ENCODE results near the gene TMEM138.

The TMEM138 gene

DNA sequence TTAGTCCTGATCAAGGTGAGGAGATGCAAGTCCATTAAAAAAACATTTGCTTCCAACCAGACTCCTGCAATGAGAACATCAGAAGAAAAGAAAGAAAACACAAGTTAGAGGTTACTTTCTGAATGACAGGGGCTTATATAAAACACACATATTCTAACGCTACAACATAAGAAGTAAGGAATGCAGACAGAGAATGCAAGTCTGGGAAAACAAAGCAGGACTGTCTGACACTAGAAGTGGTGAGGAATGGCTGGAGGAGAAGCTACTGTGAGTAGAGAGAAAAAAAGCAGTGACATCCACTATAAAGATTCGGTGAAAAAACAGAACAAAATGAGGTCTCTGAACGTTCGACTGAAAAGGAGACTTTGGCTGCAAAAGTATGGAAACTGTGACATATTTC lies 42.5 kb downstream of the TMEM138 start:
- TF ChIP-seq ZFX (IDR thresholded peaks at IDR 0.05), result no peak
- TF ChIP-seq, protein P1, sequence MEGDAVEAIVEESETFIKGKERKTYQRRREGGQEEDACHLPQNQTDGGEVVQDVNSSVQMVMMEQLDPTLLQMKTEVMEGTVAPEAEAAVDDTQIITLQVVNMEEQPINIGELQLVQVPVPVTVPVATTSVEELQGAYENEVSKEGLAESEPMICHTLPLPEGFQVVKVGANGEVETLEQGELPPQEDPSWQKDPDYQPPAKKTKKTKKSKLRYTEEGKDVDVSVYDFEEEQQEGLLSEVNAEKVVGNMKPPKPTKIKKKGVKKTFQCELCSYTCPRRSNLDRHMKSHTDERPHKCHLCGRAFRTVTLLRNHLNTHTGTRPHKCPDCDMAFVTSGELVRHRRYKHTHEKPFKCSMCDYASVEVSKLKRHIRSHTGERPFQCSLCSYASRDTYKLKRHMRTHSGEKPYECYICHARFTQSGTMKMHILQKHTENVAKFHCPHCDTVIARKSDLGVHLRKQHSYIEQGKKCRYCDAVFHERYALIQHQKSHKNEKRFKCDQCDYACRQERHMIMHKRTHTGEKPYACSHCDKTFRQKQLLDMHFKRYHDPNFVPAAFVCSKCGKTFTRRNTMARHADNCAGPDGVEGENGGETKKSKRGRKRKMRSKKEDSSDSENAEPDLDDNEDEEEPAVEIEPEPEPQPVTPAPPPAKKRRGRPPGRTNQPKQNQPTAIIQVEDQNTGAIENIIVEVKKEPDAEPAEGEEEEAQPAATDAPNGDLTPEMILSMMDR (conservative IDR thresholded peaks at IDR 0.05), result no peak
- no peak overlapping the region for H3K27ac ChIP-seq

DNA sequence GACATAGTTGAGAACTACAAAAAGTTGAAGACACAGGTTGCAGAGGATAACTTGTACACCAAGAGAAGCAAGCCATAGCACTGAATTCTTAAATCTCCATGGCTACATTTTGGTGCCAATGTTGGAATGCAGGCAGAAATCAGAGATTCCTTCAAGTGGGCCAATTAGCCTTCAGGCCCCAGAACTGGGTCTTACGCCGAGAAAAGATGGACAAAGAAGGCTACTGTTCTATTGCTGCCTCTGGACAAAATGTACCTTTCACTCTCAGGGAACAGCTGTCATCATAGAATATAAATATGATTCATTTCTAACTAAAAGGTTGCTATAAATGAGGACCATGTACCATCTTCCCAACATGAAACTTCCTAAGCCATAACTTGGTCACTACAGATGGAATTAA lies 43.9 kb downstream of the TMEM138 start:
- H3K27ac ChIP-seq, result no peak overlapping the region
- TF ChIP-seq, protein P1 (conservative IDR thresholded peaks at IDR 0.05), result no peak
- TF ChIP-seq ZFX (IDR thresholded peaks at IDR 0.05), result no peak

DNA sequence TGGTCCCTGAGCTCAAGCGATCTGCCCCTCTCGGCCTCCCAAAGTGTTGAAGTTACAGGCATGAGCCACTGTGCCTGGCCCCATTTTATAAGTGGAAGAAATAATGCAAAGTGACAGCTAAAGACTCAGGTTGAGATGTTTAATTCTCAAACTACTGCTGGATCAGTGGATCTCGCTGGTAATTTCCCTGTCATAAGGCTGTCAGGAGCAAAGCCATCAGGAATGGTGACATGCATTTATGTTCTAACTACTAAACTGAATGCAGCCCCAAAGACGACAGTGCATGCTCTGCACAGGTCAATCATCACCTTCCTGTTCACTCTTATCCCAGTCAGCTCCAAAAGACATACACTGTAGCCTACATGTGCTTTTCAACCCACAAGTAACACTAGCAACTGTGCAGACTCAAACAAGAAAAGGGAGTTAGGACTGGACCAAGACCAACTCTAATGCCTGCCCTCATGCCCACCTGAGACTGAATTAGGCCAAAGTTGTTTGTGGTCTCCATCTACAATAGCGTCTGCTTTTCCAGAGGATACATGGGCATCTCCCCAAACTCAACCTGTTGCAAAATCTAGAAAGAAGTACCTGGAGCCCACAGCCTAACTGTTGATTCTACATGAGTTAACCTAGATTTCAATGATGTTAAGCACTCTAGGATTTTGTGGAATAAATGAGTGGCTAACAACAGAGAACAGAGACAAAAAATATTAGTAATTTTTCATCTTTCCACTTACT lies 45.0 kb downstream of the TMEM138 start:
- H3K27ac ChIP-seq, result no peak overlapping the region
- TF ChIP-seq, protein P1 (conservative IDR thresholded peaks at IDR 0.05), result no peak
- TF ChIP-seq ZFX (IDR thresholded peaks at IDR 0.05), result no peak

DNA sequence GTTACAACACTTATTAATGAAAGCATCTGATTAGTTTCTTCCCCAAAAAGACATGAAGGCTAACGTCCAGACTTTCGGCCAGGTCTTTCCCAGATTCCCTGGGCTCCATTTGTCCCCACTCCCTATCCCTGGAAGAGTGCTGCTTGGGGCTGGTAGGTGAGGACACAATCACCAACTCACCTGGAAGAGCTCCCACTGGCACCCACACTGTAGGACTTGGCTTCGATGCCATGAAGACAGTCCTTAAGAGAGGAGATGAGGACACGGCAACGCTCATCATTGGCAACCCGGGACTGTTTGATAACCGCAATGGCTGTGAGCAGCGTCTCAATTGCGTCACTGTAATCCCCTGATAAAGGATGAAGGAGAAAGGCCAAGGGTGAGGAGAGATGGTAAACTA lies 49.4 kb downstream of the TMEM138 start:
- H3K27ac ChIP-seq, result no peak overlapping the region
- TF ChIP-seq ZFX (IDR thresholded peaks at IDR 0.05), result no peak
- TF ChIP-seq, protein P1 (conservative IDR thresholded peaks at IDR 0.05), result no peak

DNA sequence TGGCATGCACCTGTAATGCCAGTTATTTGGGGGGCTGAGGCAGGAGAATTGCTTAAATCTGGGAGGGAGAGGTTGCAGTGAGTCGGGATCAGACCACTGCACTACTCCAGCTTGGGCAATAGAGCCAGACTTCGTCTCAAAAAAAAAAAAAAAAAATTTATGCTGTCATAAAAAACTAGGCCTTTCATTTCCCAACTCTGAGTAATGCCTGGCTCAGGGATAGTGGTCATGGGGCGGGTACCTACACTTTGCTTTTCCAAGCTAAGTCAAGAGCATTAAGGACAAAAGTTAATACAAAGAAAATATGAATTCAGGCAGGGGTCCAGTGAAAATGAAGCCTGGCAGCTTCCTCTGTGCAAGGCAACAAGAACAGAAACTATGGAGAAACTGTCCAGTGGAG lies 51.3 kb downstream of the TMEM138 start:
- no peak overlapping the region for H3K27ac ChIP-seq
- TF ChIP-seq, protein P1 (conservative IDR thresholded peaks at IDR 0.05), result no peak
- TF ChIP-seq ZFX (IDR thresholded peaks at IDR 0.05), result no peak

DNA sequence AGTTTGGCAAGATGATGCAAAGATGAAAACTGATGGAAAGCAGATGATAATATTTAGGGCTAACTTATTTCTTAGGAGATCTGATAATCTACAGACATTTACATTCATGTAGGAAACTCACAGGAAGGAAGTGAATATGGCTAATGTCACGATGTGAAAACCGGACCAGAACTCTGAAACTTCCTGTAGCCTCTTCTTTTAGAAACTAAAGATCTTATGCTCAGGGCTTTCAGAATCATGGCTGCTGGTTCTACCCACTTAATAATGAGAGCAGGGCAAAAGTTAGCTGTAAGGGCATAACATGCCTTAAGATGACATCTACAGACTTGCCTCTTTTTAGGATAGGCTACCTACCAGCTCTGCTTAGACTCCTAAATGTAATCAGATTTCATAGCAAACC lies 52.4 kb downstream of the TMEM138 start:
- no peak for TF ChIP-seq ZFX (IDR thresholded peaks at IDR 0.05)
- TF ChIP-seq, protein P1 (conservative IDR thresholded peaks at IDR 0.05), result no peak
- no peak overlapping the region for H3K27ac ChIP-seq

DNA sequence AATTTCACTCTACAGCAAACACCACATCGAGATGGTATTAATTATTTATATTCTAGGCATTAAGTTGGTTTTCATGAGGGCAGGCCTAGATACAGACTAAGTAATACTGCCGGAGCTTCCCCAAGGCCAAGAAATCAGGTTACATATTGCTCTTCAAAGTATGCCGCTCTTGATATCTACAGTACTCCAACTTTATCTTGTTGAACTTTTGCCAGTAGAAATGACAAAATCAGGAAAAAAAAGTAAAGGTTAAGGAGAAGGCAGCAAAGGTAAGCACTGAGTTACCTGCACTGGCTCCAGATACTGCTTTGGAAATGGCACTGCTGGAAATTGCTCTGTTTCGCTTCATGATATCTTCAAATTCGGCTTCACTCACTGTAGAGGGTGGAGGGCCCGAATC lies 53.2 kb downstream of the TMEM138 start:
- no peak overlapping the region for H3K27ac ChIP-seq
- TF ChIP-seq ZFX (IDR thresholded peaks at IDR 0.05), result no peak
- TF ChIP-seq, protein P1 (conservative IDR thresholded peaks at IDR 0.05), result no peak
